GM21423 (cell line): ENCODE measurements around the gene GLT6D1.

Source experiments
- ATAC-seq: cut with Tn5 transposase; IDR thresholded peaks from one replicate; pipeline ENCODE4 v1.9.1; 2021; ENCODE audit warnings: mild to moderate bottlenecking, moderate library complexity; ENCODE audit not compliant: unreplicated experiment

GLT6D1 gene

GRCh38 chr9:135609366-135609955 is 29.9 kb downstream of the GLT6D1 start:
- ATAC-seq, result no peak

DNA sequence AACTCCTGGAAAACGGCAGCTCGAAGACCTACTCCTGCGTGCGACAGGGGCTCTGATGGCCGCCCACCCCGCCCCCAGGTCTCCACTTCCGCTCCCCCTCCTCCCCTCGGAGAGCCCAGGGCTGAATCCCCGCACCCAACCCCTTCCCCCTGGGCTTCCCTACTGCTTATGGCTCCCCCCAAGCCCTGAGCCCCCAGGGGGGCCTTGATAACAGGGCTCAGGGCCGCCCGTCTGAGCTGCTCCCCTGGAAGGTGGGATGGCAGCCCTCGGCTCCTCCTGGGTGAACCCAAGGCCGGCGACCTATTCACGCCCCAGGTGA is 30.4 kb downstream of the GLT6D1 start:
- ATAC-seq, result no peak

DNA sequence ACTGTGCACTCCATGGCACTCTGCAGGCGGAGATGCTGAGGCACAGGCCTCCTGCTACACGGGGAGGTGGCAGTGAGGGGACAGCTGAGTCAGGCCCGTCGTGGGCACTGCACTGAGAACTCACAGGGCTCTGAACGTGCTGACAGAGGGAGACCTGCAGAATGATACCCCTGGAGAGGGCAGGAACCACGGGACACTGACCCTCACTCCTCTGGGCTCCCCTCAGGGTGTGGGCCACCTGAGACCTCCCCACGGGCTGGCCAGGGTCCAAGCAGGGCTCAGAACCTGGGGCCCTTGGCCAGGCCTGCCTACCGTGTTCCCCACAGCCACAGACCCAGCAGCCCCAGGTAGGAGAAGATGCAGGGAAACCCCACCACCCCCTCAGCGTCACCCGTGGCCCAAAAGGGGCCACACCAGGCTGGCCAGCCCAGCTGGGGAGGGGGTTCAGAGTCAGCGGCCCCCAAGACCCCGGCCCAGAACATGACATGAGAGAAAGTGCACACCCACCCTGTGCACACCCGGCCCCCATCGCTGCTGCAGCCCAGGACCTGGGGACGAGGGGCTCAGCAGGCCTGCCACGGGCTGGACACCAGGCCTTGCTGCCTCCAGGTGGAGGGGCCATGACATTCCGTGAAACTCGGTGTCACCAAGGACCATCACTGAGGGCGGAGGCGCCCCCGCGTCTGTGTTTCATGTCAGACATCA is 30.9 kb downstream of the GLT6D1 start:
- ATAC-seq, result no peak

- no peak for ATAC-seq
Measured at GRCh38 chr9:135607401-135608293, 31.7 kb downstream of the GLT6D1 start.

GRCh38 chr9:135606885-135607259 is 32.5 kb downstream of the GLT6D1 start:
- no peak for ATAC-seq

GRCh38 chr9:135605238-135605781 is 34.0 kb downstream of the GLT6D1 start:
- no peak for ATAC-seq

DNA sequence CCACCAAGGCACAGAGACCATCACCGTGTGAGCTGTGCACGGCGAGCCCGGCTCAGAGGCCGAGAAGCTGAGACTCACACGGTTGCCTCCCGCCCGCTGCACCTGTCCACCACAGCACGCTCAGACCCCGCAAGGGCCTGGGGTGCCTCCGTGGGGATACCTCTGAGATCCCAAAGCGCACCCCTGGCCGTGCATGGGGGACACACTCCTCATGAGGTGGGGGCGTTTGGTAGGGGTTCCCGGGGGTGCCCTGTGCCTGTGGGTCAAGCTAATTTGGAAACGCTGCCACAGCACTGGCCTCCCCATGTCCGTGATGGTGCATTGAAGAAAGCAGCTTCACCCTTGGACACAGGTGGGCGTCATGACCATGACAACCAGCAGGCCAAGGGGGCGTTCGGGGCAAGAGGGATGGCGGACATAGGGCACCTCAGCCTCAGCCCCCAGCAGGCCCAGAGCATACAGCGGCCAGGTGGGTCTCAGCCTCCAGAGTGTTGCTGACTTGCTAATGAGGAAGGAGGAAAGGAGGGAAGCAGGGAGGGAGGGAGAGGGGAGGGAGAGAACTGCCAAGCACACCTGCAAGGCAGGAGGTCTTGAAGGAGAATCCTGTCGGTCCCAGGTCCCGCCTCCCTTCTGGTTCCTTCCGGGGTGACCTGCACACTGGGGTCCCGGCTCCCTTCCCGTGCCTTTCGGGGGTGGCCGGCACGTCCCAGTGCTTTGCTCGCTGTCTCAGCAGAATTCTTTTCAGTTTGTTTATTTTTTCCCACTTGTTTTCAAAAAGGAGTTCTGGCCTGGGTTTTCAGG is 34.7 kb downstream of the GLT6D1 start:
- no peak for ATAC-seq

GRCh38 chr9:135602789-135603481 is 36.4 kb downstream of the GLT6D1 start:
- ATAC-seq, result no peak

GRCh38 chr9:135601988-135602387 is 37.4 kb downstream of the GLT6D1 start:
- ATAC-seq, result no peak

DNA sequence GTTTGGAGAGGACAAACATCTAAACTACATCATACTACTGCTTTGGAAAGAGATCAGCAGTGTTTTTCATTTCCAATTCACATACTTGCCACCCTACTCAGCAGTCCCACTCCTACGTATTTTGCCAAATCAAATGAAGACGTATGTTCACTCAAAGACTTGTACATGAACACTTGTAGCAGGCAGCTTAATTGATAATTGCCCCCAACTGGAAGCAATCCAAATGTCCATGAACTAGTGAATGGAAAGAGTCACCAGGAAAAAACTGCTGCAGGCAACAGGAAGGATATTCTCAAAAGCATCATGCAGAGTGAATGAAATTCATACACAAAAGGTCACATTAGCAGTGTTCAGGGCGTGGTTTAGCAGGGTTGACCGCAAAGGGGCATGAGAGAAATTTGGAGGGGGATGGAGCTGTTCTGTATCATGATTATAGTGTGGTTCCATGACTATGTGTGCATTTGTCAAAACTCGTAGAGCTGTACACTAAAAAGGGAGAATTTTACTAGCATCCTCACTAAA is 39.0 kb downstream of the GLT6D1 start:
- no peak for ATAC-seq

- no peak for ATAC-seq
Measured at GRCh38 chr9:135596211-135596610, 43.1 kb downstream of the GLT6D1 start.

DNA sequence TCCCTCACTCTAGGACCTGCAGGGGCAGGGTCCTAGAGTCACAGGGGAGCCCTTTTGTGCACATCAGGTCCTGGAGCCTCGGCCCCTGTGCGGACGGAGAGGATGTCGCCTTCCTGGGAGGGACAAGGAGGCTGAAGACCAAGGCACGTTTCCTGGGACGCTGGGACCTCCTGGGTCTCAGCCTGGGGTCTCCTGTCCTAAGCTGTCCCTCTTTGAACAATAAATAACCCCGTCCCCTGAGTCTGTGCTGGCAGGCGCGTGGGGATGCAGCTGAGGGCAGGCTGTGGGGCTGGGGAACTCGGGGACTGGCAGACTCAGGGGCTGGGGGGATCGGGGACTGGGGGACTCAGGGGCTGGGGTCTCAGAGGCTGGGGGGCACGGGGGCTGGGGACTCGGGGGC is 46.7 kb downstream of the GLT6D1 start:
- no peak for ATAC-seq

DNA sequence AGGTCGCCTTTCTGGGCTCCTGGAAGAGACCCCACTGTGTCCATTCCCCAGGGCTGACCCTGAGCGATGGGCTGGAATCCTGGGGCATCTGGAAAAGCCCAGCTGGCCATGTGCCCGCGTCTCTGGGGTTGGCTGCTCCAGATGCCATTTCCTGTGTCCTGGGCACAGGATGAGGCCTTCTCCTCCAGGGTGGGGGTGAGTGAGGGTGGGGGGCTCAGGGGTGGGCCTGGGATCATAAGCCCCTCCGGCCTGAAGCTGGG is 47.1 kb downstream of the GLT6D1 start:
- ATAC-seq, result no peak

DNA sequence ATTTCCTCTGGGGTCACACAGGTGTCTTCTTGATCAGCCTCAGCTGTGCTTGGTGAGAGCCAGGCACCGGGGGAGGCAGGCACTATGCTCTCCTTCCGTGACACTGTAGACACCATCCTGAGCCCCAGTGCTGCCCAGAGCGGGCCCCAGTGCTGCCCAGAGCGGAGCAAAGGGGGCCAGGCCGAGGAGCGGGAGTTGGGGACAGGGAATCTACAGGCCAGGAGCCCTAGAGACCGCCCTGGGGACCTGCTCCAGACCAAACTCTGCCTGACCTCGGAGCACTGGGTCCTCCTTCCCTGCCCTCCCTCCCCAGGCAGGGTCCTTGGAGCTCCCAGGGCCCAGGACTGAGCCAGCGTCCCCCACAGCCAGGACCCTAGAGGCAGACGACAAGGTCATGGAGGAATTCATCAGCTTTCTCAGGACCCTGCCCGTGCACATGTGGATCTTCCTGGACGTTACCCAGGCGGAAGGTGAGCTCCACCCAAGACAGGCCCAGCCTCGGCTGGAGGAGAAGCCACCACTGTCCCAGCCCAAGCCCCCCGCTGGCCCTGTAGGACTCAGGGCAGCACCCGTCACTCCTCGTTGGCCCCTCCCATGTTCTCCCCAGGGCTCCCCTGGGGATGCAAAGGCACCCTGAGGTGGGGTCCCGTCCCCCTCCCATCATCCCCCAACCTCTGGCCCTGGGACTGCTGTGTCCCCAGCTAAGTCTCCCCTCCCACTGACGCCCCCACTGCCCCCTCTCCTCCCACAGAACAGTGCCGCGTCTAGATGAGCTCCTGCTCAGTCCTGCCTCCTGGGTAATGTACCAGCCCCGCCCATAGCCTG is 47.6 kb downstream of the GLT6D1 start:
- ATAC-seq, result no peak

DNA sequence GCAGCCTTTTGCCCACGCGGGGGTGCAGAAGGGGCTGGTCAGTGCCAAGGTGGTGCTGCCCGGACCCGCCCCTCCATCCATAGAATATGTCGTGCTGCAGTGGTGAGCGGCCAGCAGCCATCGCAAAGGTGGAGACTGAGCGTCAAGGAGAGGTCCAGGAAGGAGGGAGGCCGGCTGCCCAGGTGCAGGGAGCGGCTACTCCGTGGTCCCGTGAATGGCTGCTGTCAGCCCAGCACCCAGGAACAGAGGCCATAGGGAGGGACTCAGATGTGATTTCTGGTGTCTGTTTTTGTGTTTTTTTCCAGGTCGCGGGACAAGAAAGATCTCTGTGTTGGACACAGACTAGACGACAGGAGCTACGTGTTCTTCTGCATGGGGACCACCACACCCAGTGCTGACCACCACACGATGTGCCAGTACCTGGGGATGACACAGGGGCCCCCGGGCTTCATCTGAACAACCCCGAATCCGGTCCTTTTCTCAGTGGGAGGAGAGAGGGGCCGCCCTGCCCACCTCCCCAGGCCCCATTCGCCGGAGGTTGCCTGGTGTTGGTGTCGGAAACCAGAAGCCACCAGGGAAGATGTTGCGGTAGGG is 48.8 kb downstream of the GLT6D1 start:
- ATAC-seq, result no peak

DNA sequence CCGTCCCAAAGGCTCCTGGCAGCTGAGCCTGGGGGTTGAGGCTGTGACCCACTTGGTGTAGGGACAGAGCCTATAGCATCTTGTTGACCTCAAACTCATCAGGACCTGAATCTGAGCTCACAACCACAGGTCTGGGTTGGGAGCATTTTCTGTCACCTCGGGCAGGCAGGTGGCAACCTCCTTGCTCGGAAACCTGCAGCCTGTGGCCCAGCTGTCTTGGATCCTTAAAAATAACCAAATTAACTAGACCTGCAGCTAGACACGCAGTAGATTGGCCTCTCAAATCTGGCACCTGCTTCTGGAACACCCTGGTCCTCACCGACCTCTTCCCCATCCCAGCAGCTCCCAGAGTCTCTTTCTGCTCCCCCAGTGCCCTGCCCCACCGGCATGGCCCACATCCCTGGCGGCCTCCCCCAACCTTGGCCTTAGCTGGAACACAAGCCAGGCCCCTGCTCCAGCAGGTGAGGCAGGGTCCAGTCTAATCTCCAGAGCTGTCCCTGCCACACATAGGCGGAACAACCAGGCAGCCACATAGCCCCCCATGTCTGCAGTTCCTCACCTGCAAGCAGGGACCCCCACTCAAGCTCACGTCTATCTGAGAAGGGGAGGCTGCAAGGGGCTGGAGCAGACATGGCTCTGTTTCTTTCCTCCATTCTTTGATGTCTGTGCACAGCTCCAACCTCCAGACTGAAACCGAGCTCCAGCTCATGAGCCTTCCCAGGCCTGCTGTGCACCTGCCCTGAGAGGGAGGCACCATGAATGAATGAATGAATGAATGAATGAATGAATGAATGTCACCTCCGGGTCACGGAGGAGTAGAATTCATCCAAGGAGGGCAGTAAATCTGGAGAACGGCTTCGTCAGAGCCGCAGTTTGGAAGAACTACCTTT is 49.5 kb downstream of the GLT6D1 start:
- ATAC-seq, result no peak

- no peak for ATAC-seq
Measured at GRCh38 chr9:135588886-135589595, 50.3 kb downstream of the GLT6D1 start.

GRCh38 chr9:135588371-135588770 is 51.0 kb downstream of the GLT6D1 start:
- no peak for ATAC-seq
